Body of pancreas (tissue), 4 donors: ENCODE results near the gene ATP10A. TPM values are rescaled to one million over a fixed set of nuclear protein-coding genes. Genes with fewer than 3 reads are reported as not detected.

Experiments
- ATAC-seq: fragments of 150-250 bp; one replicate; pipeline ENCODE4 v1.9.1; 2016
- DNase-seq, 4 donors: peaks; one replicate each; pipeline ENCODE4 v3.0.0-alpha.2; 2019
- H3K27ac ChIP-seq, 4 donors: fragments of 200-600 bp; sonication (generic); 1 replicate in 3 of 4; 2 replicates in 1 of 4; pipeline versions ENCODE4 v1.5.1 to v1.6.1; 2016 to 2019; ENCODE audit warnings: mild to moderate bottlenecking in 1 of 4, mixed read lengths in 1 of 4, moderate library complexity in 1 of 4
- H3K27me3 ChIP-seq, 2 donors: fragments of 200-600 bp; sonication (generic); one replicate each; pipeline ENCODE4 v1.6.0; 2016; ENCODE audit warnings: mild to moderate bottlenecking in 1 of 2
- H3K36me3 ChIP-seq, 2 donors: fragments of 200-600 bp; sonication (generic); replicated peaks in 1 of 2; 2 replicates each; pipeline ENCODE4 v1.5.1; 2016; ENCODE audit warnings: low read depth in 2 of 2; ENCODE audit not compliant: insufficient read depth in 1 of 2
- H3K4me1 ChIP-seq: fragments of 200-600 bp; sonication (generic); one replicate; pipeline ENCODE4 v1.6.0; 2016
- H3K4me3 ChIP-seq, 2 donors: fragments of 200-600 bp; sonication (generic); 1 replicate in 1 of 2; 2 replicates in 1 of 2; pipeline ENCODE4 v1.5.1; 2016 to 2019
- H3K9me3 ChIP-seq, 3 donors: fragments of 200-600 bp; sonication (generic); 1 replicate in 2 of 3; 2 replicates in 1 of 3; pipeline ENCODE4 v1.5.1; 2016
- POLR2A ChIP-seq, 3 donors: fragments of 450-650 bp; IDR thresholded peaks; one replicate each; pipeline ENCODE4 v1.6.1; 2016; ENCODE audit warnings: antibody characterized with exemption in 3 of 3, mild to moderate bottlenecking in 2 of 3
- WGBS, 2 donors: methylation state at CpG; one replicate each; pipeline ENCODE4 v1.1.5; 2017; 5-methylcytosine and 5-hydroxymethylcytosine counted together
- intact Hi-C: fragments of 100-400 bp; cut with DNase I; formaldehyde crosslinking; loops from one replicate; pipeline ENCODE4 v1.15.1; 2023
- total RNA-seq, 2 donors: library from RNA; depleted of rRNA; stranded (reverse); fragments of >200 nt; gene quantifications; one replicate each; pipeline ENCODE4 v1.1.0, GENCODE V29; 2016
- TF ChIP-seq, protein P1 (sequence below), 7 experiments: fragments of 450-650 bp in 4 of 7; fragments of 200-600 bp in 3 of 7; sonication (generic) in 3 of 7; IDR thresholded peaks; one replicate each; pipeline ENCODE4 v1.5.1; 2016 to 2019; ENCODE audit warnings: antibody characterized with exemption in 7 of 7

The ATP10A gene
- total RNA-seq, 2 donors from 2014 or later: 1.3 to 2.0 TPM

GRCh38 chr15:25810154-25810553 is 53.0 kb downstream of the ATP10A start:
- no peak overlapping the region for H3K27ac ChIP-seq
- H3K27me3 ChIP-seq: peaks cover 0 to 3% of the 10 kb centered on the region in 2 donors
- H3K9me3 ChIP-seq: no peaks in the 10 kb centered on the region
- TF ChIP-seq, protein P1, sequence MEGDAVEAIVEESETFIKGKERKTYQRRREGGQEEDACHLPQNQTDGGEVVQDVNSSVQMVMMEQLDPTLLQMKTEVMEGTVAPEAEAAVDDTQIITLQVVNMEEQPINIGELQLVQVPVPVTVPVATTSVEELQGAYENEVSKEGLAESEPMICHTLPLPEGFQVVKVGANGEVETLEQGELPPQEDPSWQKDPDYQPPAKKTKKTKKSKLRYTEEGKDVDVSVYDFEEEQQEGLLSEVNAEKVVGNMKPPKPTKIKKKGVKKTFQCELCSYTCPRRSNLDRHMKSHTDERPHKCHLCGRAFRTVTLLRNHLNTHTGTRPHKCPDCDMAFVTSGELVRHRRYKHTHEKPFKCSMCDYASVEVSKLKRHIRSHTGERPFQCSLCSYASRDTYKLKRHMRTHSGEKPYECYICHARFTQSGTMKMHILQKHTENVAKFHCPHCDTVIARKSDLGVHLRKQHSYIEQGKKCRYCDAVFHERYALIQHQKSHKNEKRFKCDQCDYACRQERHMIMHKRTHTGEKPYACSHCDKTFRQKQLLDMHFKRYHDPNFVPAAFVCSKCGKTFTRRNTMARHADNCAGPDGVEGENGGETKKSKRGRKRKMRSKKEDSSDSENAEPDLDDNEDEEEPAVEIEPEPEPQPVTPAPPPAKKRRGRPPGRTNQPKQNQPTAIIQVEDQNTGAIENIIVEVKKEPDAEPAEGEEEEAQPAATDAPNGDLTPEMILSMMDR (IDR thresholded peaks at IDR 0.05): no peak
- TF ChIP-seq POLR2A (IDR thresholded peaks at IDR 0.05): no peak
- intact Hi-C loops: no loop called here
- DNase-seq: no peak
- no peak for ATAC-seq
- no peaks in the 10 kb centered on the region for H3K4me1 ChIP-seq
- 59 to 72% methylated on average over 8 of the region's 8 CpGs for WGBS, 2 donors
- H3K4me3 ChIP-seq: no peak overlapping the region
- no peaks in the 10 kb centered on the region for H3K36me3 ChIP-seq

DNA sequence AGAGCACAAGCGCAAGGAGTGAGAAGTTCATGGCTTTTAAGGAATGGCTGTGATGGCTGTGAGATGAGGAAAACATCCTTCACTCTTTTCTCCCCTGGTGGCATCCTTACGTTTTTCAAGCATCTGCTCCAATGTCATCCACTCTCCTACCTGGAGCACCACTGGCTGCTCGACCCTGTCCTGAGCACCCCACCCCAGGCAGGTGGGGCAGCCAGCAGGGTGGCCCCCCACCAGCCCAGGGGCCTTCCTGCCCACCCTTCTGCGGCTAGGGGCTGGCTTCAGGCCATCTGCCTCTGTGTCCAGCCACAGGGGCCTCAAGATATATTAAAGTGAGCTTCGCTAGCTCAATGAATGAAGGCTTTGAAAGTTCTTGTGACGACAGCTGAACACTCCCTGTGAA is 56.1 kb downstream of the ATP10A start:
- Histone ChIP-seq H3K27ac (no peak overlapping the region), H3K36me3 (no peaks in the 10 kb centered on the region), H3K27me3 (peaks cover 0 to 3% of the 10 kb centered on the region in 2 donors), H3K9me3 (no peaks in the 10 kb centered on the region), H3K4me1 (no peaks in the 10 kb centered on the region), H3K4me3 (no peak overlapping the region)
- 59 to 70% methylated on average over 5 to 6 of the region's 6 CpGs for WGBS, 2 donors
- DNase-seq (no peak), ATAC-seq (no peak)
- intact Hi-C loops: loop anchor here (10.0 kb wide), 1 partner anchor 82 kb away; no protein-coding TSS in a partner anchor
- TF ChIP-seq, protein P1 (IDR thresholded peaks at IDR 0.05): no peak
- TF ChIP-seq POLR2A (IDR thresholded peaks at IDR 0.05): no peak

DNA sequence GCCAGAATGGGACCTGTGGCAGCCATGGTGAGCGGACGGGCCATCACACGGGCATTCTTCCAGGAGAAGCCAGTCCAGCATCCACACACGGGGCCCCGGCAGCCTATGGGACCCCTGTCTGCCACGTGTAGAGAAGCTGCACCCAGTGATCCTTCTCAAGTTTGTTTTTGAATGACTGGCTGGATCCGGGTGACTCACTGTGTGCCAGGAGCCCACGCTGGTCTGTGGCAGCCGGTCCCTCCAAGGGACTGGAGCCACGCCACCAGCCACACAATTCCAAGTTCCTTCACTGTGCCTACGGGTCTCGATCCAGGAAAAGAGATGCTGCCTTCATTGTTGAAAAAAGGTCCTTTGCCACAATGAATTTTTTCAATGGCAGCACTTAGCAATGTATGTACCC is 58.1 kb downstream of the ATP10A start:
- H3K27ac ChIP-seq: no peak overlapping the region
- H3K9me3 ChIP-seq: no peaks in the 10 kb centered on the region
- H3K4me3 ChIP-seq: no peak overlapping the region
- no peaks in the 10 kb centered on the region for H3K36me3 ChIP-seq
- intact Hi-C loops: loop anchor here (10.0 kb wide), 1 partner anchor 80 kb away; no protein-coding TSS in a partner anchor
- ATAC-seq (no peak), DNase-seq (no peak)
- H3K27me3 ChIP-seq: peaks cover 0 to 3% of the 10 kb centered on the region in 2 donors
- H3K4me1 ChIP-seq: no peaks in the 10 kb centered on the region
- 75% methylated on average over 12 of the region's 12 CpGs for WGBS, 2 donors
- TF ChIP-seq, protein P1 (IDR thresholded peaks at IDR 0.05): no peak
- no peak for TF ChIP-seq POLR2A (IDR thresholded peaks at IDR 0.05)

DNA sequence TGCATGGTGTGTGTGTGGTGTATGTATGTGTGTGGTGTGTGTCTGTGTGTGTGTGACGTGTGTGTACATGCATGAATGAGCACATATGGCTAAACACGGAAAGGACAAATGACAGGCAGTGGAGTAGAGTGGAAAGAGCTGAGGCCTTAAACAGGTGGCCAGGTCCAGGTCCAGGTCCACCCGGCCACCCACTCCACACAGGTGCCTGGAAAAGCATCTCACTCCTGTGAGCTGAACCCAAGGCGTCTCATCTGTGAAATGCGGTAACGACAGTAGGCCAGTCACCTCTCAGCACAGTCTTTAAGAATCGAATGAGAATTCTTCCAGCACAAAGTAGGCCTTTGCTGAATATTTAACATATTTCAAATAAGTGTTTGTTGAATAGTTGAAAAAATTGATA is 58.7 kb downstream of the ATP10A start:
- Histone ChIP-seq H3K4me3 (no peak overlapping the region), H3K36me3 (no peaks in the 10 kb centered on the region), H3K27ac (no peak overlapping the region), H3K4me1 (no peaks in the 10 kb centered on the region), H3K27me3 (peaks cover 0 to 3% of the 10 kb centered on the region in 2 donors), H3K9me3 (no peaks in the 10 kb centered on the region)
- ATAC-seq (no peak), DNase-seq (no peak)
- TF ChIP-seq POLR2A (IDR thresholded peaks at IDR 0.05): no peak
- TF ChIP-seq, protein P1 (IDR thresholded peaks at IDR 0.05): no peak
- 66 to 69% methylated on average over 7 of the region's 7 CpGs for WGBS, 2 donors
- intact Hi-C loops: loop anchor here (10.0 kb wide), 1 partner anchor 80 kb away; no protein-coding TSS in a partner anchor

- TF ChIP-seq POLR2A (IDR thresholded peaks at IDR 0.05): no peak
- TF ChIP-seq, protein P1 (IDR thresholded peaks at IDR 0.05): no peak
- WGBS, 2 donors: 84 to 88% methylated on average over 10 of the region's 10 CpGs
- intact Hi-C loops: loop anchor here (10.0 kb wide), 1 partner anchor 79 kb away; no protein-coding TSS in a partner anchor
- Histone ChIP-seq H3K9me3 (no peaks in the 10 kb centered on the region), H3K27me3 (peaks cover 0 to 3% of the 10 kb centered on the region in 2 donors), H3K36me3 (no peaks in the 10 kb centered on the region), H3K4me3 (no peak overlapping the region), H3K27ac (no peak overlapping the region), H3K4me1 (no peaks in the 10 kb centered on the region)
- ATAC-seq (no peak), DNase-seq (no peak)
Observed at GRCh38 chr15:25803541-25803940, 59.6 kb downstream of the ATP10A start.
